ENCODE measurements around the gene BNC2.
"Not testable (repeated sequence)": the region's sequence is repeated elsewhere in the genome, so short reads cannot be mapped to it uniquely, and the experiment has no call there.

The BNC2 gene

GRCh38 chr9:16885931-16886330 lies 15.5 kb upstream of the BNC2 start:
- H3K4me1 ChIP-seq (ENCODE audit: insufficient read depth, low read length): no peaks in the 10 kb centered on the region
- no peak overlapping the region for H3K27ac ChIP-seq (ENCODE audit: low read depth, low read length)
- H3K9ac ChIP-seq (ENCODE audit: low read depth, low read length): no peak overlapping the region
- H3K36me3 ChIP-seq (ENCODE audit: insufficient read depth, low read length): no peaks in the 10 kb centered on the region
- WGBS: 97% methylated on average over 3 of the region's 4 CpGs
- H3K27me3 ChIP-seq (ENCODE audit: insufficient read depth, low read length): no peaks in the 10 kb centered on the region
- H3K9me3 ChIP-seq (ENCODE audit: insufficient read depth, low read depth, low read length): peaks cover 2% of the 10 kb centered on the region; the same call in 1 of the 2 replicates
- no peak overlapping the region for H3K4me3 ChIP-seq (ENCODE audit: low read length)

- Histone ChIP-seq H3K4me1 (ENCODE audit: insufficient read depth, low read length) (no peaks in the 10 kb centered on the region), H3K9ac (ENCODE audit: low read depth, low read length) (no peak overlapping the region), H3K36me3 (ENCODE audit: insufficient read depth, low read length) (no peaks in the 10 kb centered on the region), H3K27ac (ENCODE audit: low read depth, low read length) (no peak overlapping the region), H3K9me3 (ENCODE audit: insufficient read depth, low read depth, low read length) (peaks cover 2% of the 10 kb centered on the region; the same call in 1 of the 2 replicates), H3K4me3 (ENCODE audit: low read length) (no peak overlapping the region), H3K27me3 (ENCODE audit: insufficient read depth, low read length) (no peaks in the 10 kb centered on the region)
- 77% methylated on average over 5 of the region's 5 CpGs for WGBS
Observed at GRCh38 chr9:16884952-16885513, 14.6 kb upstream of the BNC2 start.

GRCh38 chr9:16884373-16884772 lies 13.9 kb upstream of the BNC2 start:
- Histone ChIP-seq H3K36me3 (ENCODE audit: insufficient read depth, low read length) (no peaks in the 10 kb centered on the region), H3K9me3 (ENCODE audit: insufficient read depth, low read depth, low read length) (peaks cover 2% of the 10 kb centered on the region; the same call in 1 of the 2 replicates), H3K27me3 (ENCODE audit: insufficient read depth, low read length) (no peaks in the 10 kb centered on the region), H3K27ac (ENCODE audit: low read depth, low read length) (no peak overlapping the region), H3K4me3 (ENCODE audit: low read length) (no peak overlapping the region), H3K4me1 (ENCODE audit: insufficient read depth, low read length) (no peaks in the 10 kb centered on the region), H3K9ac (ENCODE audit: low read depth, low read length) (no peak overlapping the region)
- WGBS: 96% methylated on average over 3 of the region's 3 CpGs

GRCh38 chr9:16883586-16883985 lies 13.1 kb upstream of the BNC2 start:
- Histone ChIP-seq H3K9me3 (ENCODE audit: insufficient read depth, low read depth, low read length) (peaks cover 2% of the 10 kb centered on the region; the same call in 1 of the 2 replicates), H3K9ac (ENCODE audit: low read depth, low read length) (no peak overlapping the region), H3K36me3 (ENCODE audit: insufficient read depth, low read length) (no peaks in the 10 kb centered on the region), H3K27me3 (ENCODE audit: insufficient read depth, low read length) (no peaks in the 10 kb centered on the region), H3K4me3 (ENCODE audit: low read length) (no peak overlapping the region), H3K27ac (ENCODE audit: low read depth, low read length) (no peak overlapping the region), H3K4me1 (ENCODE audit: insufficient read depth, low read length) (no peaks in the 10 kb centered on the region)
- WGBS: 93% methylated on average over 6 of the region's 6 CpGs

GRCh38 chr9:16882440-16882839 lies 12.0 kb upstream of the BNC2 start:
- not testable (repeated sequence) for H3K27ac ChIP-seq (ENCODE audit: low read depth, low read length); H3K9ac ChIP-seq (ENCODE audit: low read depth, low read length); H3K36me3 ChIP-seq (ENCODE audit: insufficient read depth, low read length); H3K4me3 ChIP-seq (ENCODE audit: low read length); H3K4me1 ChIP-seq (ENCODE audit: insufficient read depth, low read length); H3K27me3 ChIP-seq (ENCODE audit: insufficient read depth, low read length); H3K9me3 ChIP-seq (ENCODE audit: insufficient read depth, low read depth, low read length)
- 95% methylated on average over 6 of the region's 6 CpGs for WGBS

GRCh38 chr9:16879416-16879815 lies 8.9 kb upstream of the BNC2 start:
- no peaks in the 10 kb centered on the region for H3K36me3 ChIP-seq (ENCODE audit: insufficient read depth, low read length)
- no peak overlapping the region for H3K4me3 ChIP-seq (ENCODE audit: low read length)
- H3K4me1 ChIP-seq (ENCODE audit: insufficient read depth, low read length): no peaks in the 10 kb centered on the region
- H3K9me3 ChIP-seq (ENCODE audit: insufficient read depth, low read depth, low read length): peaks cover 2% of the 10 kb centered on the region; the same call in 1 of the 2 replicates
- 80% methylated on average over 1 of the region's 2 CpGs for WGBS
- H3K27me3 ChIP-seq (ENCODE audit: insufficient read depth, low read length): no peaks in the 10 kb centered on the region
- H3K27ac ChIP-seq (ENCODE audit: low read depth, low read length): no peak overlapping the region
- H3K9ac ChIP-seq (ENCODE audit: low read depth, low read length): no peak overlapping the region

DNA sequence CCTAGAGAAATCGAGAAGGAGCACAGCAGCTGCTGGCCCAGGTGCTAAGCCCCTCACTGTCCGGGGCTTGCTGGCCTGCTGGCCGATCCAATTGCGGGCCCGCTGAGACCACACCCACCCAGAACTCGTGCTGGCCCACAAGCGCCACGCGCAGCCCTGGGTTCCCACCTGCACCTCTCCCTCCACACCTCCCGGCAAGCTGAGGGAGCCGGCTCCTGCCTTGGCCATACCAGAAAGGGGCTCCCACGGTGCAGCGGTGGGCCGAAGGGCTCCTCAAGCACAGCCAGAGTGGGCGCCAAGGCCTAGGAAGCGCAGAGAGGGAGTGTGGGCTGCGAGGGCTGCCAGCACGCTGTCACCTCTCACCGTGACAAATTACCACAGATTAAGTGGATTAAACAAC lies 6.8 kb upstream of the BNC2 start:
- Histone ChIP-seq H3K4me3 (ENCODE audit: low read length) (no peak overlapping the region), H3K36me3 (ENCODE audit: insufficient read depth, low read length) (no peaks in the 10 kb centered on the region), H3K4me1 (ENCODE audit: insufficient read depth, low read length) (peaks cover 8% of the 10 kb centered on the region), H3K27ac (ENCODE audit: low read depth, low read length) (no peak overlapping the region), H3K9ac (ENCODE audit: low read depth, low read length) (no peak overlapping the region), H3K9me3 (ENCODE audit: insufficient read depth, low read depth, low read length) (peaks cover 2% of the 10 kb centered on the region; the same call in 1 of the 2 replicates), H3K27me3 (ENCODE audit: insufficient read depth, low read length) (no peaks in the 10 kb centered on the region; the same call in 1 of the 2 replicates)
- 91% methylated on average over 19 of the region's 19 CpGs for WGBS

DNA sequence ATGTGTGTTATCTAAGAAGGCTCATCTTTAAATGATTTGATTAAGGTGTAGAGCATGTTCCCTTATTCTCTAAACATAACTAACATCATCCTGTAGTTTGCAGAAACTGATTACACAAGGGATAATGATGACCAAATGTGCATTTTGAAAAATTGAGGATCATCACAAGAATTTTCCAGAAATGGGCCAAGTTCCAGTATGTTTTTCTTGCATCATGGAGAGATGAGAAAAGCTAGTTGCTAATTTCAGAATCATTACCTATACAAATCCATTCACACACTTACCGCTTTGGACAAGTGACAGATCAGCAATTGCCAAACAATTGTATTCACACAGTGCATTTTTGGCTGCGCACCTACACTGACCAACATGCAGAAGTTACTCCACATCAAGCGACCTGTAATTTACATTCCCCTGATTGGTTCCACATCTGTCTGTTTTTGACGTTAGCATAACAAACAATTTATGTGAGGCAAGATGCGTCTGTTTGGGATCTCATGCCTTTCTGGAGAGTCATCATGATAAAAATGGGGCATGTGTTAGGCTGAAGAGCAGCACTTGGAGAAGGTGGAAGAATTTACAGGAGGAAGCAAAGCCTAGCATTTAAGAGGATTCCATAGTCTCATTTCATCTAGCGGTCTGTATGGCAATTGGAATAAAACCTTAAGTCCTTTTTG lies 2.8 kb upstream of the BNC2 start:
- H3K4me1 ChIP-seq (ENCODE audit: insufficient read depth, low read length): peaks cover 19% of the 10 kb centered on the region
- no peak overlapping the region for H3K27ac ChIP-seq (ENCODE audit: low read depth, low read length)
- H3K9ac ChIP-seq (ENCODE audit: low read depth, low read length): no peak overlapping the region
- H3K9me3 ChIP-seq (ENCODE audit: insufficient read depth, low read depth, low read length): no peaks in the 10 kb centered on the region
- H3K27me3 ChIP-seq (ENCODE audit: insufficient read depth, low read length): peaks cover 18% of the 10 kb centered on the region
- WGBS: 81% methylated on average over 6 of the region's 6 CpGs
- H3K36me3 ChIP-seq (ENCODE audit: insufficient read depth, low read length): no peaks in the 10 kb centered on the region
- no peak overlapping the region for H3K4me3 ChIP-seq (ENCODE audit: low read length)

GRCh38 chr9:16871336-16872151 lies 1.1 kb upstream of the BNC2 start:
- peaks cover 19% of the 10 kb centered on the region for H3K27me3 ChIP-seq (ENCODE audit: insufficient read depth, low read length)
- peaks cover 36% of the 10 kb centered on the region for H3K4me1 ChIP-seq (ENCODE audit: insufficient read depth, low read length)
- no peaks in the 10 kb centered on the region for H3K36me3 ChIP-seq (ENCODE audit: insufficient read depth, low read length)
- WGBS: 1% methylated on average over 62 of the region's 63 CpGs
- peak overlapping the region; percentile 82; the same call in 1 of the 2 replicates for H3K27ac ChIP-seq (ENCODE audit: low read depth, low read length)
- H3K9ac ChIP-seq (ENCODE audit: low read depth, low read length): peak overlapping the region; percentile 66
- no peaks in the 10 kb centered on the region for H3K9me3 ChIP-seq (ENCODE audit: insufficient read depth, low read depth, low read length)
- peak overlapping the region; percentile 71 for H3K4me3 ChIP-seq (ENCODE audit: low read length)

- Histone ChIP-seq H3K4me1 (ENCODE audit: insufficient read depth, low read length) (peaks cover 51% of the 10 kb centered on the region), H3K9me3 (ENCODE audit: insufficient read depth, low read depth, low read length) (no peaks in the 10 kb centered on the region), H3K27ac (ENCODE audit: low read depth, low read length) (peak overlapping the region; percentile 82; the same call in 1 of the 2 replicates), H3K36me3 (ENCODE audit: insufficient read depth, low read length) (no peaks in the 10 kb centered on the region), H3K4me3 (ENCODE audit: low read length) (peak overlapping the region; percentile 71), H3K27me3 (ENCODE audit: insufficient read depth, low read length) (peaks cover 19% of the 10 kb centered on the region), H3K9ac (ENCODE audit: low read depth, low read length) (peak overlapping the region; percentile 66)
- WGBS: under 1% methylated on average over 58 of the region's 58 CpGs
Observed at GRCh38 chr9:16869882-16870595, 431 bp downstream of the BNC2 start.

Data from HUES64 (cell line).